ENCODE data around the gene NSMCE4A.
A peak's percentile ranks its signal among the peaks of the same experiment; 100 is the strongest.
"Not testable (repeated sequence)": the region's sequence is repeated elsewhere in the genome, so short reads cannot be mapped to it uniquely, and the experiment has no call there.

The NSMCE4A gene

GRCh38 chr10:121935702-121936101 lies 39.3 kb downstream of the NSMCE4A start:
- DNase-seq (ENCODE audit: low spot score): no peak

- DNase-seq (ENCODE audit: low spot score): not testable (repeated sequence)
Measured at GRCh38 chr10:121930268-121931085, 44.5 kb downstream of the NSMCE4A start.

GRCh38 chr10:121929585-121930267 lies 45.3 kb downstream of the NSMCE4A start:
- not testable (repeated sequence) for DNase-seq (ENCODE audit: low spot score)

GRCh38 chr10:121928528-121928884 lies 46.5 kb downstream of the NSMCE4A start:
- DNase-seq (ENCODE audit: low spot score): no peak

- DNase-seq (ENCODE audit: low spot score): peak; percentile 96
Measured at GRCh38 chr10:121927841-121928527, 47.0 kb downstream of the NSMCE4A start, which contains the start of gene ATE1. Gene ATE1, minus strand, starts transcription at chr10:121928031. Its CDS starts 82 bp downstream, at chr10:121927949.

GRCh38 chr10:121927318-121927840 lies 47.6 kb downstream of the NSMCE4A start:
- peak; percentile 63 for DNase-seq (ENCODE audit: low spot score)

- DNase-seq (ENCODE audit: low spot score): peak; percentile 49
Measured at GRCh38 chr10:121926671-121927317, 48.2 kb downstream of the NSMCE4A start.

- DNase-seq (ENCODE audit: low spot score): no peak
Measured at GRCh38 chr10:121926157-121926556, 48.9 kb downstream of the NSMCE4A start.

- DNase-seq (ENCODE audit: low spot score): no peak
Measured at GRCh38 chr10:121921238-121921931, 53.6 kb downstream of the NSMCE4A start.

GRCh38 chr10:121919666-121920065 lies 55.4 kb downstream of the NSMCE4A start:
- DNase-seq (ENCODE audit: low spot score): no peak

GRCh38 chr10:121918800-121919199 lies 56.2 kb downstream of the NSMCE4A start:
- DNase-seq (ENCODE audit: low spot score): not testable (repeated sequence)

- DNase-seq (ENCODE audit: low spot score): no peak
Measured at GRCh38 chr10:121914661-121915060, 60.4 kb downstream of the NSMCE4A start.

- DNase-seq (ENCODE audit: low spot score): no peak
Measured at GRCh38 chr10:121911421-121911697, 63.7 kb downstream of the NSMCE4A start.

GRCh38 chr10:121910673-121911420 lies 64.2 kb downstream of the NSMCE4A start:
- peak; percentile 46 for DNase-seq (ENCODE audit: low spot score)
